Measurements from ENCODE around the gene NEK2. TPM values are rescaled to one million over a fixed set of nuclear protein-coding genes. Genes with fewer than 3 reads are reported as not detected.
"Not testable (repeated sequence)": the region's sequence is repeated elsewhere in the genome, so short reads cannot be mapped to it uniquely, and the experiment has no call there.

The NEK2 gene
- total and polyA plus RNA-seq, 8 donors = 1.5 to 6.1 (median 4.6) TPM; not detected in 3

GRCh38 chr1:211722277-211723175, 47.1 kb upstream of the NEK2 start:
- intact Hi-C loops (cut with DNase I; ENCODE audit: low total_unique reads) = no loop called here
- Histone ChIP-seq H3K4me1 (no peaks in the 10 kb centered on the region), H3K27ac (no peak overlapping the region), H3K27me3 (no peaks in the 10 kb centered on the region), H3K4me3 (no peak overlapping the region), H3K36me3 (no peaks in the 10 kb centered on the region), H3K9me3 (no peaks in the 10 kb centered on the region)
- no peak for DNase-seq
- no peak for TF ChIP-seq EP300 (IDR thresholded peaks at IDR 0.05)
- TF ChIP-seq POLR2A (IDR thresholded peaks at IDR 0.05) = no peak
- TF ChIP-seq, protein P1, sequence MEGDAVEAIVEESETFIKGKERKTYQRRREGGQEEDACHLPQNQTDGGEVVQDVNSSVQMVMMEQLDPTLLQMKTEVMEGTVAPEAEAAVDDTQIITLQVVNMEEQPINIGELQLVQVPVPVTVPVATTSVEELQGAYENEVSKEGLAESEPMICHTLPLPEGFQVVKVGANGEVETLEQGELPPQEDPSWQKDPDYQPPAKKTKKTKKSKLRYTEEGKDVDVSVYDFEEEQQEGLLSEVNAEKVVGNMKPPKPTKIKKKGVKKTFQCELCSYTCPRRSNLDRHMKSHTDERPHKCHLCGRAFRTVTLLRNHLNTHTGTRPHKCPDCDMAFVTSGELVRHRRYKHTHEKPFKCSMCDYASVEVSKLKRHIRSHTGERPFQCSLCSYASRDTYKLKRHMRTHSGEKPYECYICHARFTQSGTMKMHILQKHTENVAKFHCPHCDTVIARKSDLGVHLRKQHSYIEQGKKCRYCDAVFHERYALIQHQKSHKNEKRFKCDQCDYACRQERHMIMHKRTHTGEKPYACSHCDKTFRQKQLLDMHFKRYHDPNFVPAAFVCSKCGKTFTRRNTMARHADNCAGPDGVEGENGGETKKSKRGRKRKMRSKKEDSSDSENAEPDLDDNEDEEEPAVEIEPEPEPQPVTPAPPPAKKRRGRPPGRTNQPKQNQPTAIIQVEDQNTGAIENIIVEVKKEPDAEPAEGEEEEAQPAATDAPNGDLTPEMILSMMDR (IDR thresholded peaks at IDR 0.05) = no peak
- no peak for TF ChIP-seq POLR2AphosphoS5 (IDR thresholded peaks at IDR 0.05)
- 64 to 79% (median 76%) methylated on average over 6 of the region's 6 CpGs for WGBS, 5 donors

DNA sequence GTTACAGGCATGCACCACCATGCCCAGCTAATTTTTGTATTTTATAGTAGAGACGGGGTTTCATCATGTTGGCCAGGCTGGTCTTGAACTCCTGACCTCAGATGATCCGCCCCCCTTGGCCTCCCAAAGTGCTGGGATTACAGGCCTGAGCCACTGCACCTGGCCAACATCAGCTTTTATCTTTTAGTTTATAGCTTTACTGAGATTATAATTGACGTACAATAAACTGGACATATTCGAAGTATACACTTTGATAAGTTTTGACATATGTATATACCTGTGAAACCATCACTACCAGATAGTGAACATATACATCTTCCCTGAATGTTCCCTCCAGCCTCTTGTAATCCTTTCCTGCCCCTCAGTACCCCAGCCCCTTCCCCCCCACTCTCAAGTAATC, 41.1 kb upstream of the NEK2 start:
- H3K4me1 ChIP-seq; H3K27ac ChIP-seq; H3K9me3 ChIP-seq; DNase-seq; intact Hi-C loops (cut with DNase I; ENCODE audit: low total_unique reads); H3K27me3 ChIP-seq; H3K36me3 ChIP-seq; H3K4me3 ChIP-seq: not testable (repeated sequence)
- WGBS, 5 donors = 83 to 88% (median 87%) methylated on average over 4 of the region's 4 CpGs

DNA sequence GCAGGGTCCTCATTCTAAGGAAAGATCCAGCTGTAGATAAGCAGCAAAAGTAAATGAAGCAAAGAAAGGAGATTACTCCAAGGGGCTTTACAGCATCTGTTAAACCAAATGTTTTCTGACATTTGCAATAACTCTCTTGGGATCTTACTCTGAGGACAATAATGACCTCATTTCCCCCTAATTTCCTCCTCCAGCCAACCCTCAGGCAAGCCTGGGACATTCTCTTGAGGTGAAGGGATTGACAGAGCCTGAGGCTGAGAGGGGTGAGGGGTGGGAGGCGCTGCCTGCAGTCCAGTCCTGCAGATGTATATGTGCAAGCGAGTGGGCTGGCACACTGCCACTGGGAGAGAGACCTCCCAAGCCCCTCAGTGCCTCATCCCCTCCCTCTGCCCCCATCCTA, 40.5 kb upstream of the NEK2 start:
- H3K9me3 ChIP-seq = no peaks in the 10 kb centered on the region
- no peaks in the 10 kb centered on the region for H3K27me3 ChIP-seq
- H3K4me1 ChIP-seq = no peaks in the 10 kb centered on the region
- no peaks in the 10 kb centered on the region for H3K36me3 ChIP-seq
- 60 to 79% (median 73%) methylated on average over 2 of the region's 2 CpGs for WGBS, 5 donors
- DNase-seq = no peak
- TF ChIP-seq POLR2A (IDR thresholded peaks at IDR 0.05) = no peak
- no peak for TF ChIP-seq EP300 (IDR thresholded peaks at IDR 0.05)
- TF ChIP-seq POLR2AphosphoS5 (IDR thresholded peaks at IDR 0.05) = no peak
- TF ChIP-seq, protein P1 (IDR thresholded peaks at IDR 0.05) = no peak
- intact Hi-C loops (cut with DNase I; ENCODE audit: low total_unique reads) = no loop called here
- no peak overlapping the region for H3K4me3 ChIP-seq
- H3K27ac ChIP-seq = no peak overlapping the region

GRCh38 chr1:211714154-211714553, 38.7 kb upstream of the NEK2 start:
- no peaks in the 10 kb centered on the region for H3K9me3 ChIP-seq
- H3K4me1 ChIP-seq = no peaks in the 10 kb centered on the region
- H3K4me3 ChIP-seq = no peak overlapping the region
- H3K27ac ChIP-seq = no peak overlapping the region
- 69 to 91% (median 85%) methylated on average over 5 of the region's 5 CpGs for WGBS, 5 donors
- H3K27me3 ChIP-seq = no peaks in the 10 kb centered on the region
- H3K36me3 ChIP-seq = no peaks in the 10 kb centered on the region
- DNase-seq = no peak
- TF ChIP-seq EP300 (IDR thresholded peaks at IDR 0.05) = no peak
- TF ChIP-seq POLR2AphosphoS5 (IDR thresholded peaks at IDR 0.05) = no peak
- TF ChIP-seq POLR2A (IDR thresholded peaks at IDR 0.05) = no peak
- TF ChIP-seq, protein P1 (IDR thresholded peaks at IDR 0.05) = no peak
- intact Hi-C loops (cut with DNase I; ENCODE audit: low total_unique reads) = no loop called here

GRCh38 chr1:211713231-211713630, 37.8 kb upstream of the NEK2 start:
- no peaks in the 10 kb centered on the region for H3K9me3 ChIP-seq
- DNase-seq = no peak
- no peak overlapping the region for H3K27ac ChIP-seq
- H3K4me3 ChIP-seq = no peak overlapping the region
- 81 to 89% (median 88%) methylated on average over 10 of the region's 10 CpGs for WGBS, 5 donors
- TF ChIP-seq POLR2AphosphoS5 (IDR thresholded peaks at IDR 0.05) (no peak), POLR2A (IDR thresholded peaks at IDR 0.05) (no peak), EP300 (IDR thresholded peaks at IDR 0.05) (no peak)
- TF ChIP-seq, protein P1 (IDR thresholded peaks at IDR 0.05) = no peak
- H3K4me1 ChIP-seq = no peaks in the 10 kb centered on the region
- no peaks in the 10 kb centered on the region for H3K36me3 ChIP-seq
- no peaks in the 10 kb centered on the region for H3K27me3 ChIP-seq
- intact Hi-C loops (cut with DNase I; ENCODE audit: low total_unique reads) = no loop called here
